Melanocyte of skin (primary cell): Measurements from ENCODE around the gene AKNA. TPM values are rescaled to one million over a fixed set of nuclear protein-coding genes. Genes with fewer than 3 reads are reported as not detected.

Source experiments
- total RNA-seq, 2 donors: library from RNA; depleted of rRNA; stranded (reverse); fragments of >200 nt; gene quantifications; 2 replicates each; pipeline ENCODE4 v1.2.3, GENCODE V29; 2012

Gene AKNA
- 10 to 100 TPM in 1 of 2 donors, 1 to 10 TPM in 1; 9.3 to 11.7 TPM for total RNA-seq

GRCh38 chr9:114387680-114388356 lies at the start of gene AKNA:
Gene AKNA (minus strand): TSS chr9:114387982. CDS start chr9:114381333, 6,649 bp downstream.

GRCh38 chr9:114329625-114330022 lies 58.2 kb downstream of the AKNA start, which contains the start of gene ORM2:
Gene ORM2 (plus strand): TSS chr9:114329869. CDS start chr9:114329905, 36 bp downstream.

GRCh38 chr9:114322831-114323531 lies 64.8 kb downstream of the AKNA start, which contains the start of gene ORM1:
Gene ORM1 (plus strand): TSS chr9:114323098. CDS start chr9:114323134, 36 bp downstream.

Other genes starting within 250 kb of the AKNA start
- gene COL27A1, start 232.4 kb downstream of the AKNA start, total RNA-seq: 10 to 100 TPM in 1 of 2 donors, 1 to 10 TPM in 1; 9.0 to 46.1 TPM
- not detected for gene ORM1, start 64.9 kb downstream of the AKNA start, total RNA-seq
- not detected for gene ORM2, start 58.1 kb downstream of the AKNA start, total RNA-seq
- 10 to 100 TPM; 14.0 to 15.8 TPM for gene WHRN, start 117.5 kb upstream of the AKNA start, total RNA-seq
- gene ATP6V1G1, start 199.8 kb upstream of the AKNA start, total RNA-seq: 100 to 1,000 TPM; 241 TPM
- 10 to 100 TPM; 27.2 to 27.6 TPM for gene TMEM268, start 223.3 kb upstream of the AKNA start, total RNA-seq